WTC11 (cell line): ENCODE measurements around the gene CYP4F2. TPM values are rescaled to one million over a fixed set of nuclear protein-coding genes. Genes with fewer than 3 reads are reported as not detected.

ENCODE experiments used
- ATAC-seq: fragments of 200-7000 bp; cut with Tn5 transposase; 2 replicates; pipeline ENCODE4 v1.10.0; 2021; ENCODE audit warnings: mild to moderate bottlenecking, moderate library complexity
- CTCF ChIA-PET: fragments of 300-600 bp; sonication (Branson Sonifier 250); formaldehyde crosslinking; loops from one replicate; lab custom pipeline; 2021; ENCODE audit warnings: antibody characterized with exemption; lab: Charles Lee
- POLR2A ChIA-PET: fragments of 350-600 bp; sonication (Branson Sonifier 250); formaldehyde crosslinking; loops from one replicate; lab custom pipeline; 2021; ENCODE audit warnings: antibody characterized with exemption; lab: Charles Lee
- DNase-seq: peaks from one replicate; pipeline ENCODE4 v3.0.0; 2021; ENCODE audit warnings: low spot score
- H3K27ac Mint-ChIP-seq: 2 replicates; pipeline ENCODE4 v1.8.0; 2021; ENCODE audit warnings: mixed read lengths
- H3K27me3 Mint-ChIP-seq: 2 replicates; pipeline ENCODE4 v1.8.0; 2021; ENCODE audit warnings: low read depth, mild to moderate bottlenecking, moderate library complexity, mixed read lengths
- H3K36me3 Mint-ChIP-seq: 2 replicates; pipeline ENCODE4 v1.8.0; 2021; ENCODE audit warnings: mixed read lengths
- H3K4me1 Mint-ChIP-seq: 2 replicates; pipeline ENCODE4 v1.8.0; 2022; ENCODE audit warnings: mixed read lengths
- H3K4me3 Mint-ChIP-seq: 2 replicates; pipeline ENCODE4 v1.8.0; 2021; ENCODE audit warnings: mild to moderate bottlenecking, moderate library complexity, mixed read lengths
- H3K9me3 Mint-ChIP-seq: 2 replicates; pipeline ENCODE4 v1.8.0; 2021; ENCODE audit warnings: mixed read lengths
- ATF1 ChIP-seq: sonication (generic); formaldehyde crosslinking; IDR thresholded peaks from 2 replicates; pipeline ENCODE4 v1.8.1; 2023; ENCODE audit warnings: mild to moderate bottlenecking, moderate library complexity, missing genetic modification reagents
- ATF2 ChIP-seq: sonication (generic); formaldehyde crosslinking; IDR thresholded peaks from 2 replicates; pipeline ENCODE4 v1.8.1; 2022; ENCODE audit warnings: low read depth, missing genetic modification reagents, borderline replicate concordance
- CREM ChIP-seq: sonication (generic); formaldehyde crosslinking; IDR thresholded peaks from 2 replicates; pipeline ENCODE4 v1.8.1; 2022; ENCODE audit warnings: mild to moderate bottlenecking, missing genetic modification reagents, moderate library complexity
- E2F4 ChIP-seq: sonication (generic); formaldehyde crosslinking; IDR thresholded peaks from 2 replicates; pipeline ENCODE4 v1.8.1; 2022; ENCODE audit warnings: low read depth, mild to moderate bottlenecking, moderate library complexity, missing genetic modification reagents, borderline replicate concordance
- E2F5 ChIP-seq: sonication (generic); formaldehyde crosslinking; IDR thresholded peaks from 2 replicates; pipeline ENCODE4 v1.8.1; 2022; ENCODE audit warnings: mild to moderate bottlenecking, moderate library complexity, missing genetic modification reagents
- ERG ChIP-seq: fragments of 250-450 bp; sonication (Bioruptor Pico); IDR thresholded peaks from 2 replicates; pipeline ENCODE4 v1.8.0; 2021; ENCODE audit warnings: mild to moderate bottlenecking
- GABPB1 ChIP-seq: sonication (generic); formaldehyde crosslinking; IDR thresholded peaks from 2 replicates; pipeline ENCODE4 v1.8.1; 2023; ENCODE audit warnings: mild to moderate bottlenecking, missing genetic modification reagents
- HMGXB4 ChIP-seq: sonication (generic); formaldehyde crosslinking; IDR thresholded peaks from 2 replicates; pipeline ENCODE4 v1.8.1; 2023; ENCODE audit warnings: mild to moderate bottlenecking, moderate library complexity, missing genetic modification reagents
- MYBL2 ChIP-seq: sonication (generic); formaldehyde crosslinking; IDR thresholded peaks from 2 replicates; pipeline ENCODE4 v1.8.1; 2023; ENCODE audit warnings: mild to moderate bottlenecking, moderate library complexity, missing genetic modification reagents
- NFE2L1 ChIP-seq: sonication (generic); formaldehyde crosslinking; IDR thresholded peaks from 2 replicates; pipeline ENCODE4 v1.8.1; 2023; ENCODE audit warnings: missing genetic modification reagents
- NR3C1 ChIP-seq: sonication (generic); formaldehyde crosslinking; conservative IDR thresholded peaks from 2 replicates; pipeline ENCODE4 v1.8.1; 2023; ENCODE audit warnings: low read depth, mild to moderate bottlenecking, missing genetic modification reagents
- SMAD3 ChIP-seq: sonication (generic); formaldehyde crosslinking; IDR thresholded peaks from 2 replicates; pipeline ENCODE4 v1.8.0; 2022; ENCODE audit warnings: missing genetic modification reagents, mild to moderate bottlenecking, borderline replicate concordance
- SP1 ChIP-seq: sonication (generic); formaldehyde crosslinking; conservative IDR thresholded peaks from 2 replicates; pipeline ENCODE4 v1.8.1; 2022; ENCODE audit warnings: missing genetic modification reagents
- STAT6 ChIP-seq: sonication (generic); formaldehyde crosslinking; conservative IDR thresholded peaks from 2 replicates; pipeline ENCODE4 v1.8.1; 2023; ENCODE audit warnings: mild to moderate bottlenecking, low read depth, missing genetic modification reagents, moderate library complexity
- TCF7 ChIP-seq: sonication (generic); formaldehyde crosslinking; IDR thresholded peaks from 2 replicates; pipeline ENCODE4 v1.8.0; 2022; ENCODE audit warnings: mild to moderate bottlenecking, low read depth, missing genetic modification reagents, moderate library complexity
- TP53 ChIP-seq: sonication (generic); formaldehyde crosslinking; IDR thresholded peaks from 2 replicates; pipeline ENCODE4 v1.8.1; 2023; ENCODE audit warnings: mild to moderate bottlenecking, missing genetic modification reagents
- USF1 ChIP-seq: sonication (generic); formaldehyde crosslinking; IDR thresholded peaks from 2 replicates; pipeline ENCODE4 v1.8.0; 2022; ENCODE audit warnings: mild to moderate bottlenecking, missing genetic modification reagents
- USF2 ChIP-seq: sonication (generic); formaldehyde crosslinking; IDR thresholded peaks from 2 replicates; pipeline ENCODE4 v1.8.1; 2023; ENCODE audit warnings: mild to moderate bottlenecking, missing genetic modification reagents, moderate library complexity
- ZBTB21 ChIP-seq: sonication (generic); formaldehyde crosslinking; IDR thresholded peaks from 2 replicates; pipeline ENCODE4 v1.8.1; 2023; ENCODE audit warnings: mild to moderate bottlenecking, missing genetic modification reagents, borderline replicate concordance
- ZMAT4 ChIP-seq: fragments of 250-450 bp; sonication (Bioruptor Pico); IDR thresholded peaks from 2 replicates; pipeline ENCODE4 v1.9.0; 2021; ENCODE audit warnings: mild to moderate bottlenecking
- ZNF263 ChIP-seq: sonication (generic); formaldehyde crosslinking; IDR thresholded peaks from 2 replicates; pipeline ENCODE4 v1.8.1; 2022; ENCODE audit warnings: low read depth, mild to moderate bottlenecking, moderate library complexity, missing genetic modification reagents
- ZNF416 ChIP-seq: fragments of 250-450 bp; sonication (Bioruptor Pico); IDR thresholded peaks from 2 replicates; pipeline ENCODE4 v1.9.0; 2021; ENCODE audit warnings: mild to moderate bottlenecking, inconsistent platforms
- ZNF671 ChIP-seq: fragments of 250-450 bp; sonication (Bioruptor Pico); IDR thresholded peaks from 2 replicates; pipeline ENCODE4 v1.8.0; 2021; ENCODE audit warnings: mild to moderate bottlenecking
- ZSCAN18 ChIP-seq: fragments of 250-450 bp; sonication (Bioruptor Pico); IDR thresholded peaks from 2 replicates; pipeline ENCODE4 v2.1.2; 2022; ENCODE audit warnings: mild to moderate bottlenecking, moderate library complexity
- total RNA-seq: library from RNA; stranded (reverse); gene quantifications from 3 replicates; pipeline ENCODE4 v1.2.3, GENCODE V29; 2021

Gene CYP4F2
- total RNA-seq, 1 experiment from 2014 or later, result 0.24 TPM

GRCh38 chr19:15893477-15893876 is 4.4 kb downstream of the CYP4F2 start:
- H3K9me3 Mint-ChIP-seq, result peaks cover 46% of the 10 kb centered on the region
- ChIA-PET CTCF (no interaction called here), POLR2A (no interaction called here)
- no peak for ATAC-seq
- H3K27ac Mint-ChIP-seq, result no peak overlapping the region
- no peak overlapping the region for H3K4me3 Mint-ChIP-seq
- H3K36me3 Mint-ChIP-seq, result peaks cover 10% of the 10 kb centered on the region
- H3K4me1 Mint-ChIP-seq, result no peaks in the 10 kb centered on the region
- no peaks in the 10 kb centered on the region; the same call in 1 of the 2 replicates for H3K27me3 Mint-ChIP-seq
- no peak for DNase-seq
- TF ChIP-seq TP53 (CRISPR knock-in tag) (no peak), TCF7 (CRISPR knock-in tag) (no peak), ERG (CRISPR knock-in tag) (no peak), E2F5 (CRISPR knock-in tag) (no peak), MYBL2 (CRISPR knock-in tag) (no peak), SP1 (CRISPR knock-in tag) (no peak), E2F4 (CRISPR knock-in tag) (no peak), STAT6 (CRISPR knock-in tag) (no peak), NFE2L1 (CRISPR knock-in tag) (no peak), USF2 (no peak), GABPB1 (CRISPR knock-in tag) (no peak), ZNF671 (CRISPR knock-in tag) (no peak), CREM (no peak)

GRCh38 chr19:15892012-15892411 is 5.9 kb downstream of the CYP4F2 start:
- ChIA-PET CTCF (no interaction called here), POLR2A (no interaction called here)
- ATAC-seq (no peak), DNase-seq (no peak)
- peaks cover 10% of the 10 kb centered on the region for H3K36me3 Mint-ChIP-seq
- H3K4me1 Mint-ChIP-seq, result no peaks in the 10 kb centered on the region
- H3K9me3 Mint-ChIP-seq, result peaks cover 40% of the 10 kb centered on the region
- H3K27me3 Mint-ChIP-seq, result no peaks in the 10 kb centered on the region; the same call in 1 of the 2 replicates
- no peak overlapping the region for H3K4me3 Mint-ChIP-seq
- no peak overlapping the region for H3K27ac Mint-ChIP-seq
- TF ChIP-seq ATF1 (CRISPR knock-in tag) (no peak), SMAD3 (CRISPR knock-in tag) (no peak), NR3C1 (CRISPR knock-in tag) (no peak), USF1 (CRISPR knock-in tag) (no peak), ZMAT4 (CRISPR knock-in tag) (no peak), ZNF416 (CRISPR knock-in tag) (no peak), ATF2 (CRISPR knock-in tag) (no peak), ZNF263 (CRISPR knock-in tag) (no peak), HMGXB4 (CRISPR knock-in tag) (no peak), ZSCAN18 (no peak), ZBTB21 (CRISPR knock-in tag) (no peak)
